HFF-Myc (cell line): ENCODE results near the gene PDE10A.

ENCODE experiments used
- DNase-seq: peaks from one replicate; pipeline ENCODE4 v3.0.0-alpha.2; 2011; ENCODE audit warnings: low read depth; ENCODE audit errors: extremely low read depth
- H3K4me3 ChIP-seq: replicated peaks from 2 replicates; pipeline ENCODE4 v1.5.1; 2011; ENCODE audit warnings: low read depth, mild to moderate bottlenecking, control low read depth, low read length
- TF ChIP-seq, protein P1 (sequence below): IDR thresholded peaks from 2 replicates; pipeline ENCODE4 v1.5.1; 2012; ENCODE audit warnings: mild to moderate bottlenecking, low read depth, low read length, control low read depth; ENCODE audit errors: missing control alignments

PDE10A gene

DNA sequence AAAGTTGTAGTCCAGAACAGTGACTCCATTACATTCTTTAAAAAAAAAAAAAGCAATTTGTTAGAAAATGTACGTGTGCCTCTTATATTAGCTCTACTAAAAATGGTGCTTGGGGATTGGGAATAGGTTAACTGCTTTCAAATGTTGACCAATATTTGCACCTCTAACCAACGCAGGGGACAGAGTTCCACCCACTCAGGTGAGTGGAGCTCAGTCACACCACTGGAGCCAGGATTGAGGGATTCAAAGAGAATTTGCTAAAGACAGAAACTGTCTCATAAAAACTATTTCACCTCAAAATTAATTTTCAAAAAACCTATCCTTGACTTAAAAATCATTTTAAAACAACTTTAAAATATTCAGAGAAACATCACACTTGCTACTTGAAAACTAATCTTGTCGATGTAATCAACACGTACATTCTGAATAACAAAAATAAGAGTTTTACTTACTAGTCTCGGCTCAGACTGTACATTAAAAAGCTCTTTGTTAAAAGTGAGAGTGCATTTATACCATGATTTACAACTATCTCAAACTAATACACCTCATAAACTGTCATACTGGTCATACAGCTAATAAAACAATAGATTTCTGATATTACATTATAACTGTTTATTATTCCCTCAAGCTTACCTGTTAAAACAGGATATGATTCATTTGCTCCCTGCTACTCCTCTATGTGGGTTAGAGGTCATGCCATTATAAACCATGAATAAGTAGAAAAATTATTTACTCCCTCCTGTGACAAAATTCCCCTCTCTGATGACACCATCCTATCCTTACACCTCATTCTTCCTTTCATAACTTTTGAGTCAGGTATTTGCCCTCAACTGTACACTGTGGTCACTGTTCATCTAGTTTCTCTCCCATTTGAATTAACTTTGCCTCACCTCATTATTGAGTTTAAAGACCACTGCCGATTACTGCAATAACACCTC, 88.6 kb downstream of the PDE10A start:
- DNase-seq = no peak
- TF ChIP-seq, protein P1, sequence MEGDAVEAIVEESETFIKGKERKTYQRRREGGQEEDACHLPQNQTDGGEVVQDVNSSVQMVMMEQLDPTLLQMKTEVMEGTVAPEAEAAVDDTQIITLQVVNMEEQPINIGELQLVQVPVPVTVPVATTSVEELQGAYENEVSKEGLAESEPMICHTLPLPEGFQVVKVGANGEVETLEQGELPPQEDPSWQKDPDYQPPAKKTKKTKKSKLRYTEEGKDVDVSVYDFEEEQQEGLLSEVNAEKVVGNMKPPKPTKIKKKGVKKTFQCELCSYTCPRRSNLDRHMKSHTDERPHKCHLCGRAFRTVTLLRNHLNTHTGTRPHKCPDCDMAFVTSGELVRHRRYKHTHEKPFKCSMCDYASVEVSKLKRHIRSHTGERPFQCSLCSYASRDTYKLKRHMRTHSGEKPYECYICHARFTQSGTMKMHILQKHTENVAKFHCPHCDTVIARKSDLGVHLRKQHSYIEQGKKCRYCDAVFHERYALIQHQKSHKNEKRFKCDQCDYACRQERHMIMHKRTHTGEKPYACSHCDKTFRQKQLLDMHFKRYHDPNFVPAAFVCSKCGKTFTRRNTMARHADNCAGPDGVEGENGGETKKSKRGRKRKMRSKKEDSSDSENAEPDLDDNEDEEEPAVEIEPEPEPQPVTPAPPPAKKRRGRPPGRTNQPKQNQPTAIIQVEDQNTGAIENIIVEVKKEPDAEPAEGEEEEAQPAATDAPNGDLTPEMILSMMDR = no peak
- H3K4me3 ChIP-seq = no peak overlapping the region

DNA sequence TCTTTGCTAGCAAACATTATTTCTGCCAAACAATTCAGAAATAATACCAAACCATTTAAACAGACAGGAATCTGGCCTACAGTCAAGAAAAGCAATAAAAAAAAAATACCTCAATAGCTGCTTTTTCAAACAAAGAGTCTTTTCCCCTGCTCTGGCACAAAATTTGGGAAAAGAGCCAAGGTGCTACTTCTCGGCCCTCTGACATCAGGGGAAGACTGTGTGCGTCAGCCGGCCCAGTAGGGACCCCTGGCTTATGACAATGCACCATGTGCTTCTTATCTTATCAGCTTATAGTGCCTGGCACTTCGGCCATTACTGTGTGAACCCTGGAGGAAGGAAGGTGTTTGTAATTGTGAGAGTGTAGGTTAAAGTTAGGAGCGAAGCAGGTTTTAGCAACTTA, 89.4 kb downstream of the PDE10A start:
- DNase-seq = no peak

DNA sequence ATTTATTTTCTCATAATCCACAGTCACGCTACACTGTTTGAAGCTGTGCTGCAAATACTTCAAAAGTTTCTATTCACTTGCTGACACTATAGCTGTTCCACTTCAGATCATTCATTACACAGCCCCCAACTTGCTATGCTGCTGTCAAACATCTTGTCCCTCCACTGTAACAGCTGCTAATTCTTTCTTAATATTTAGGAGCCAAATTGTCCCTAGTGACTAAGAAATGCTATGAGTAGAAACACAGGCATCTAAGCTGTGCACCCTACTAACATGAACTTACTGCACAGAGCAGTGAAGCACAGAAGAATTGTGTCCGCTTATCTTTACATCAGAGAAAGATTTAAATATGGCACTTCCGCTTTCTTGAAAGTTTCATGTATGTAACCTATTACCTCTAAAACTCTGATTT, 91.3 kb downstream of the PDE10A start:
- H3K4me3 ChIP-seq = no peak overlapping the region
- no peak for DNase-seq
- TF ChIP-seq, protein P1 = no peak

More for the DNA sequence above, 89.4 kb downstream of the PDE10A start:
- TF ChIP-seq, protein P1 = no peak
- no peak overlapping the region for H3K4me3 ChIP-seq

DNA sequence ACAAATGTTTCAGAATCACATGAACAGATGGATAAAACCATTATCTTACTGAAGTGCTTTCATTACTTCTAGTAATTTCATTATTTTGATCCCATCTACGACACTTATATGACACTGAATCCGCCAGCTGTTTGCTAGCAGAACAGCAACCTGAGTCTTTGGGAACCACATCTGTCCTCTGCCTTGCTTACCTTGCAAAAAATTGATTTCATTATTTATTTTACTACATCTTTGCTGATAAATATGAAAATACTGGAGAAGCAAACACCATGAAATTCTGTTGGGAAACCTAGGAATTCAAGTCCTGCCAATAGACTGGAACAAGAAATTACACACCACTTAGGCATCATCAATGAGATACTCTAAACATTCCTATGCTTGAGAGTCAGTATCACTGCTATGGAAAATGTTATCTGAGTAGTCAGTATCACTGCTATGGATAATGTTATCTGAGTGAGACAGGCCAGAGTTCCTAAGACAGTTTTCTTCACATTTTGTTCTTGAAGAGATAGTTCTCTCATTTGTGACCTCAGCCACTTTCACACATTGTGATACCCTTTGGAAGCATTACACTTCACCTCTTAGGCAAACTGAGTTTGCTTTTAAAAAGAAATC, 91.9 kb downstream of the PDE10A start:
- no peak overlapping the region for H3K4me3 ChIP-seq
- TF ChIP-seq, protein P1 = no peak
- no peak for DNase-seq

DNA sequence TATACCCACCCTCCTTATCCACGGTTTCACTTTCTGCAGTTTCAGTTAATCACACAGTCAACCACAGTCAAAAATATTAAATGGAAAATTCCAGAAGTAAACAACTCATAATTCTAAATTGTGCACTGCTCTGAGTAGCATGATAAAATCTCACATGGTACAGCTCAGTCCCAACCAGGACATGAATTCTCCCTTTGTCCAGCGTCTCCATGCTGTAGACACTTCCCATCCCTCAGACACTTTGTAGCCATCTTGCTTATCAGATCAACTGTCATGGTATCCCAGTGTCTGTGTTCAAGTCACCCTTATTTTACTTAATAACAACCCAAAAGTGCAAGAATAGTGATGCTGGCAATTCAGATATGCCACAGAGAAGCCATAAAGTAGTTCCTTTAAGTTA, 94.7 kb downstream of the PDE10A start:
- TF ChIP-seq, protein P1 = no peak
- H3K4me3 ChIP-seq = no peak overlapping the region
- DNase-seq = no peak

DNA sequence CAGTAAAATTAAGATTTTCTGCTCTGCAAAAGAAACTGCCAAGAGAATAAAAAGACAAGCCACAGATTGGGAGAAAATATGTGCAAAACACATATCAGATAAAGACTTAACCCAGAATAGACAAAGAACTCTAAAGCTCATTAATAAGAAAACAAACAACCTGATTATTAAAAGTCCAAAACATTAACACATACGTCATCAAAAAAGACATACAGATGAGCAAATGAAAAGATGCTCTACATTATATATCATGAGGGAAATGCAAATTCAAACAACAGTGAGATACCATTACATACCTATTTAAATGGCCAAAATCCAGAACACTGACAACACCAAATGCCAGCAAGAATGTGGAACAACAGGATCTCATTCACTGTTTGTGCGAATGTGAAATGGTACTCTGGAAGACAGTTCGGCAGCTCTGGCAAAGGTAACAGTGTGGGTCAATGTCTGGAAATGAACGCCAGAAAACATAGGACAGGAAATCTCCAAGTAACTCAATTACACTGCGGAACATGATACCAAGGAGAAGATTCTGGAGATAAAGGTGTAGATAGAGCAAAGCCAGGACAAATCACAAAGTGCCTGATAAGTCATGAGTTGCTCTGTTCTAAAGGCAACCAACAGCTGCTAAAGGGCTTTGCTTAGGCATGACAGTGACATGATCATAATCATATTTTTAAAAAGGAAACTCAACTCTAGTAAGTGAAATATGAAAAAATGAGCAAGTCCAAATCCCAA, 96.8 kb downstream of the PDE10A start:
- no peak overlapping the region for H3K4me3 ChIP-seq
- TF ChIP-seq, protein P1 = no peak
- no peak for DNase-seq
